HL-60/S4 (cell line): ENCODE measurements around the gene CTIF.

Source experiments
- in situ Hi-C: fragments of 300-500 bp; cut with MboI; formaldehyde crosslinking; loops from 2 replicates; pipeline ENCODE4 v1.14.3; 2022; ENCODE audit warnings: low sequenced_read_pairs

The CTIF gene

GRCh38 chr18:48824231-48824970 is 285.6 kb downstream of the CTIF start:
- in situ Hi-C loops, result no loop called here

GRCh38 chr18:48825101-48825745 is 286.4 kb downstream of the CTIF start:
- in situ Hi-C loops, result no loop called here

- in situ Hi-C loops, result no loop called here
Measured at GRCh38 chr18:48826271-48826670, 287.4 kb downstream of the CTIF start.

- in situ Hi-C loops, result no loop called here
Measured at GRCh38 chr18:48826806-48827205, 288.0 kb downstream of the CTIF start.

- in situ Hi-C loops, result no loop called here
Measured at GRCh38 chr18:48827291-48828193, 288.7 kb downstream of the CTIF start.

- in situ Hi-C loops, result no loop called here
Measured at GRCh38 chr18:48828194-48828545, 289.3 kb downstream of the CTIF start.

GRCh38 chr18:48828691-48829442 is 290.0 kb downstream of the CTIF start:
- in situ Hi-C loops, result no loop called here

GRCh38 chr18:48829443-48830149 is 290.8 kb downstream of the CTIF start:
- in situ Hi-C loops, result no loop called here

GRCh38 chr18:48831113-48831759 is 292.4 kb downstream of the CTIF start:
- in situ Hi-C loops, result no loop called here

GRCh38 chr18:48831802-48832201 is 293.0 kb downstream of the CTIF start:
- in situ Hi-C loops, result no loop called here

- in situ Hi-C loops, result no loop called here
Measured at GRCh38 chr18:48832938-48833700, 294.3 kb downstream of the CTIF start.

GRCh38 chr18:48833701-48834412 is 295.0 kb downstream of the CTIF start:
- in situ Hi-C loops, result no loop called here

GRCh38 chr18:48834413-48835031 is 295.7 kb downstream of the CTIF start:
- in situ Hi-C loops, result no loop called here

- in situ Hi-C loops, result no loop called here
Measured at GRCh38 chr18:48835119-48835518, 296.3 kb downstream of the CTIF start.

- in situ Hi-C loops, result no loop called here
Measured at GRCh38 chr18:48835745-48836170, 296.9 kb downstream of the CTIF start.

- in situ Hi-C loops, result no loop called here
Measured at GRCh38 chr18:48836231-48836805, 297.5 kb downstream of the CTIF start.

GRCh38 chr18:48836806-48837615 is 298.2 kb downstream of the CTIF start:
- in situ Hi-C loops, result no loop called here
